Spleen (tissue), 7 donors: ENCODE data around the gene LGALS1.

Source experiments
- CTCF ChIP-seq, 11 experiments: fragments of 200-600 bp in 7 of 11; fragments of 450-650 bp in 4 of 11; sonication (generic) in 4 of 11; IDR thresholded peaks in 8 of 11; conservative IDR thresholded peaks in 3 of 11; 1 replicate in 7 of 11; 2 replicates in 4 of 11; pipeline versions ENCODE4 v1.4.0 to v1.8.0; 2016 to 2021; ENCODE audit warnings: antibody characterized with exemption in 11 of 11, inconsistent platforms in 4 of 11, mild to moderate bottlenecking in 1 of 11
- POLR2A ChIP-seq, 3 donors: fragments of 450-650 bp; IDR thresholded peaks; one replicate each; pipeline ENCODE4 v1.5.1; 2017; ENCODE audit warnings: antibody characterized with exemption in 3 of 3, mild to moderate bottlenecking in 1 of 3
- POLR2AphosphoS5 ChIP-seq, 3 donors: sonication (generic); formaldehyde crosslinking; IDR thresholded peaks; one replicate each; pipeline ENCODE4 v1.5.1; 2017; ENCODE audit warnings: antibody characterized with exemption in 3 of 3
- donor health status: DM: no; HTN: no; CAD: no; lungs with moderate emphysema.
- donor health status: DM: no; HTN: no; CAD: no.
- donor health status: DM: no; HTN: no; CAD: no.

GRCh38 chr22:37657590-37658132, 17.8 kb upstream of the LGALS1 start:
- TF ChIP-seq CTCF (IDR thresholded peaks at IDR 0.05 in 8 of 11, conservative IDR thresholded peaks at IDR 0.05 in 3 of 11): no peak
- TF ChIP-seq POLR2A (IDR thresholded peaks at IDR 0.05): no peak
- no peak for TF ChIP-seq POLR2AphosphoS5 (IDR thresholded peaks at IDR 0.05)
